Measurements from ENCODE around the gene IFITM5. TPM values are rescaled to one million over a fixed set of nuclear protein-coding genes. Genes with fewer than 3 reads are reported as not detected.

Gene IFITM5
- total RNA-seq, 1 experiment from 2014 or later = not detected

GRCh38 chr11:337711-338110 is 38.4 kb upstream of the IFITM5 start:
- ATAC-seq = no peak
- CTCF ChIA-PET = no interaction called here
- no TSS peak for BruUV-seq (replicated peaks)
- intact Hi-C loops (cut with micrococcal nuclease; ENCODE audit: unreplicated experiment) (no loop called here), in situ Hi-C loops (cut with HindIII; ENCODE audit: low pct_unique_long_range_greater_than_20kb, low sequenced_read_pairs) (no loop called here)
- H3K4me1 ChIP-seq (ENCODE audit: control insufficient read depth, insufficient read depth, low read length) = peaks cover 4% of the 10 kb centered on the region; the same call in 1 of the 2 replicates
- POLR2A ChIA-PET = no interaction called here
- no peaks in the 10 kb centered on the region for H3K36me3 ChIP-seq (ENCODE audit: control insufficient read depth, insufficient read depth, low read length)
- H3K9me3 ChIP-seq (ENCODE audit: control insufficient read depth, insufficient read depth, low read depth, low read length) = no peaks in the 10 kb centered on the region
- no peaks in the 10 kb centered on the region for H3K27me3 ChIP-seq (ENCODE audit: control insufficient read depth, insufficient read depth, low read length)
- TF ChIP-seq REST (IDR thresholded peaks at IDR 0.05; ENCODE audit: insufficient read depth in 1 of 2, low read depth in 2 of 2, low read length in 1 of 2) = no peak
- TF ChIP-seq TCF7L2 (IDR thresholded peaks at IDR 0.05; ENCODE audit: low read depth, low read length) = no peak
- TF ChIP-seq CTCF (IDR thresholded peaks at IDR 0.05) = no peak
- no peak for DNase-seq (ENCODE audit: low read depth, low spot score)
- H3K27ac ChIP-seq (ENCODE audit: low read length) = no peak overlapping the region
- H3K4me3 ChIP-seq (ENCODE audit: low read depth in 2 of 2, low read length in 2 of 2) = no peak overlapping the region

- Histone ChIP-seq H3K4me1 (ENCODE audit: control insufficient read depth, insufficient read depth, low read length) (peaks cover 4% of the 10 kb centered on the region; the same call in 1 of the 2 replicates), H3K27me3 (ENCODE audit: control insufficient read depth, insufficient read depth, low read length) (no peaks in the 10 kb centered on the region), H3K27ac (ENCODE audit: low read length) (peak overlapping the region; percentile 2; the same call in 1 of the 2 replicates), H3K4me3 (ENCODE audit: low read depth in 2 of 2, low read length in 2 of 2) (no peak overlapping the region), H3K9me3 (ENCODE audit: control insufficient read depth, insufficient read depth, low read depth, low read length) (no peaks in the 10 kb centered on the region), H3K36me3 (ENCODE audit: control insufficient read depth, insufficient read depth, low read length) (no peaks in the 10 kb centered on the region)
- BruUV-seq (replicated peaks) = no TSS peak
- ATAC-seq (no peak; the same call in 1 of the 2 replicates), DNase-seq (ENCODE audit: low read depth, low spot score) (no peak)
- intact Hi-C loops (cut with micrococcal nuclease; ENCODE audit: unreplicated experiment) = no loop called here
- in situ Hi-C loops (cut with HindIII; ENCODE audit: low pct_unique_long_range_greater_than_20kb, low sequenced_read_pairs) = no loop called here
- CTCF ChIA-PET = no interaction called here
- POLR2A ChIA-PET = no interaction called here
- TF ChIP-seq CTCF (IDR thresholded peaks at IDR 0.05) (no peak), TCF7L2 (IDR thresholded peaks at IDR 0.05; ENCODE audit: low read depth, low read length) (peak; percentile 38; the same call in 1 of the 2 replicates), SIN3A (IDR thresholded peaks at IDR 0.05; ENCODE audit: borderline replicate concordance, insufficient read depth, low read depth, low read length) (no peak)
Observed at GRCh38 chr11:336659-337198, 37.4 kb upstream of the IFITM5 start.
